HG03520 (cell line): ENCODE data around the gene WDR48.

Experiments
- ATAC-seq: cut with Tn5 transposase; IDR thresholded peaks from one replicate; pipeline ENCODE4 v1.9.1; 2021; ENCODE audit warnings: mild to moderate bottlenecking, moderate library complexity; ENCODE audit not compliant: unreplicated experiment

Gene WDR48

GRCh38 chr3:39137991-39138803, 86.4 kb downstream of the WDR48 start:
- ATAC-seq = no peak

GRCh38 chr3:39138804-39139415, 87.1 kb downstream of the WDR48 start:
- no peak for ATAC-seq

- ATAC-seq = no peak
These were observed 87.6 kb downstream of the WDR48 start for GRCh38 chr3:39139442-39139841.

- no peak for ATAC-seq
These were observed 88.6 kb downstream of the WDR48 start for GRCh38 chr3:39140341-39140971.

- no peak for ATAC-seq
These were observed 89.6 kb downstream of the WDR48 start for GRCh38 chr3:39141171-39141995.

GRCh38 chr3:39142067-39142466, 90.3 kb downstream of the WDR48 start:
- no peak for ATAC-seq

- no peak for ATAC-seq
These were observed 91.5 kb downstream of the WDR48 start for GRCh38 chr3:39143051-39143885.

- no peak for ATAC-seq
These were observed 92.4 kb downstream of the WDR48 start for GRCh38 chr3:39144095-39144747.

GRCh38 chr3:39144748-39145380, 93.0 kb downstream of the WDR48 start:
- ATAC-seq = no peak

GRCh38 chr3:39146083-39146501, 94.3 kb downstream of the WDR48 start:
- ATAC-seq = no peak
